ENCODE data around the gene MX1. TPM values are rescaled to one million over a fixed set of nuclear protein-coding genes. Genes with fewer than 3 reads are reported as not detected.

Gene MX1
- total and polyA plus RNA-seq, 2 of the 13 experiments (the other 11 are each of a cell fraction or from before 2014, with no cell fraction given) = 2.6 to 5.8 TPM

DNA sequence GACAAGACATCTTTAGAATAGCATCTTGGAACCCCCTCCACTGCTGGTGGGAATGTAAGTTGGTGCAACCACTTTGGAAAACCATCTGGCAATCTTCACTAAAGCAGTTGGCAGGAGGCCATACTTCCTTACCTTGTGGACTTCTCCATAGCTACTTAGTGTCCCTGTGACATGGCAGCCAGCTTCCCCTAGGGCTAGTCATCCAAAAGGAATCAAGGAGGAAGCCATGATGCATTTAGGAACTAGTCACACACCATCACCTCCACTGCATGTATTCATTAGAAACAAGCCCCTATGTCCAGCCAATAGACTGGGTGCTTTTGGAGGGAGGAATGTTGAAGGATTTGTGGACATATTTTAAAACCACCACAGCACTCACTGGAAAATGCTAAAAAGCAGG lies 44.3 kb upstream of the MX1 start (continued):
- TF ChIP-seq ZNF563 (CRISPR knock-in tag; IDR thresholded peaks at IDR 0.05) (no peak), HNF4A (CRISPR knock-in tag; IDR thresholded peaks at IDR 0.05) (no peak), PTBP1 (IDR thresholded peaks at IDR 0.05; ENCODE audit: low read depth, low read length, poor library complexity, severe bottlenecking) (no peak)

DNA sequence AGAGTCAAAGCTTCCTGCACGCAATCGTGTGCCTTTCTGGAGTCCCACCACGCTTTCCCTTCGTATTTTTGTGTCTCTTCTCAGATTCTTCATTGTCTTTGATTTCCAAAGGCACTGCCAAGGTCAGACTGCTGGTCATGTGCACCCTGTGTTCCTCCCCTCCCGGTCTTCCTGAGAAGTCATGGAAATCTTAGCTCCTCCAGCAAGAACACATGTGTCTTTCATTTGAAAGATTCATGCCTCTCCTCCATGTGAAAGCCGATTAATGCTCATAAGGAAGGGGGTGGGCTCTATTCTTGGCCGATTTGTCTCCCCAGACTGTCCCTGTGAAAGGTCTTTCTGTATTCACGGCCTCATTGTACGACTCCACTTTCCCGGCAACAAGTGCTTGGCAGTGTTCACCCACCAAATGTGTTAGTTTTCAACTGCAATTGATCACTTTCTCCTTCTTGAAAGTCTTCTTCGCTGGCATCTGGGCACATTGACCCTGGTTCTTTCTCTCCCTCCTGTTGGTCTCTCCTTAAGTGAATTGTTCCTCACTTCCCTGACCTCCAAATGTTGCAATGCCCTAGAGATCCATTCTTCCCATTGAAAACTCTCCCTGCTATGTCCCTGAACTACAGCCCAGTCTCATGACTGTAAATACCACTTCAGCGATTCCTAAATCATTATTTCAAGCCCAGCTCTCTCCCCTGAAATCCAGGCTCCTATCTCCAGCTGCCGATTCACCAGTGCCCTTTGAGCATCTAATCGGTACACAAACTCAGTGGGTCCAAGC lies 38.8 kb upstream of the MX1 start:
- Histone ChIP-seq H3K36me3 (replicated peaks in 1 of 2; ENCODE audit: control insufficient read depth in 1 of 2, insufficient read depth in 2 of 2, low read length in 2 of 2) (peaks cover 4 to 5% of the 10 kb centered on the region in 2 experiments; a peak in 2 of 5 replicates), H3K4me1 (ENCODE audit: insufficient read depth, low read length) (no peaks in the 10 kb centered on the region), H3K27me3 (ENCODE audit: control insufficient read depth in 1 of 2, insufficient read depth in 2 of 2, low read length in 2 of 2) (no peaks in the 10 kb centered on the region), H3K9me3 (ENCODE audit: low read length) (no peaks in the 10 kb centered on the region), H3K27ac (ENCODE audit: extremely low read length, insufficient read depth, low read length) (no peak overlapping the region), H4K20me1 (ENCODE audit: insufficient read depth, low read length) (no peaks in the 10 kb centered on the region), H3K9ac (ENCODE audit: insufficient read depth, low read depth, low read length) (no peak overlapping the region), H3K4me2 (ENCODE audit: low read depth, low read length) (no peak overlapping the region), H2AFZ (ENCODE audit: low read length) (no peak overlapping the region), H3K4me3 (replicated peaks in 1 of 3; ENCODE audit: insufficient read depth in 1 of 3, low read depth in 2 of 3, low read length in 3 of 3) (no peak overlapping the region), H3K79me2 (ENCODE audit: insufficient read depth, low read length) (no peaks in the 10 kb centered on the region)
- DNase-seq (ENCODE audit: low spot score) = no peak
- no peak for ATAC-seq
- in situ Hi-C loops (cut with HindIII; ENCODE audit: extremely low pct_ligation_motif_present, low pct_unique_long_range_greater_than_20kb) (no loop called here), intact Hi-C loops (cut with micrococcal nuclease; ENCODE audit: unreplicated experiment) (no loop called here)
- ChIA-PET POLR2A (no interaction called here), CTCF (ENCODE audit: low intra/inter-chr PET ratio, low total read pairs) (no interaction called here)
- no TSS peak for BruUV-seq (replicated peaks)
- WGBS (ENCODE audit: low lambda C conversion rate) = 93% methylated on average over 14 of the region's 14 CpGs
- FAIRE-seq = no peak
- TF ChIP-seq ZNF431 (CRISPR knock-in tag; IDR thresholded peaks at IDR 0.05; ENCODE audit: borderline replicate concordance, low read depth) (no peak), CC2D1A (CRISPR knock-in tag; IDR thresholded peaks at IDR 0.05) (no peak)

DNA sequence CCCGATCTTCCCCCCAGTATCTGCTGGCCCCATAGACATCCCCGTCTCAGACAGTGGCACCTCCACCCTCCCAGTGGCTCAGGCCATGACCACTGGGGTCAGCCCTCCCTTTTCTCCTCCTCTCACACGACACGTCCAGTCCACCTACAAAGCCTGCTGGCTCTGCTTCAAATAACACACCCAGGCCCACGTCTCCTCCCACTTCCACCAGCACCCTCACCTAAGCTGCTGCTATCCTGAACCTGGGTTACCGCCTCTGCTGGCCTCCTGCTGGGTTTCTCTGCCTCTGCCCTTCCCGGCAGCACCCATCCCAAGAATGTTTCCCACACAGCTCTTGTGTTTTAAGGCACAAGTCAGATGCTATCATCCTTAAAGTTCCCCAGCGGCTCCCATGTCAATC lies 38.2 kb upstream of the MX1 start:
- Histone ChIP-seq H3K27me3 (ENCODE audit: control insufficient read depth in 1 of 2, insufficient read depth in 2 of 2, low read length in 2 of 2) (no peaks in the 10 kb centered on the region), H3K4me1 (ENCODE audit: insufficient read depth, low read length) (no peaks in the 10 kb centered on the region), H3K9ac (ENCODE audit: insufficient read depth, low read depth, low read length) (no peak overlapping the region), H3K27ac (ENCODE audit: extremely low read length, insufficient read depth, low read length) (no peak overlapping the region), H3K9me3 (ENCODE audit: low read length) (no peaks in the 10 kb centered on the region), H3K36me3 (replicated peaks in 1 of 2; ENCODE audit: control insufficient read depth in 1 of 2, insufficient read depth in 2 of 2, low read length in 2 of 2) (peaks cover 4 to 5% of the 10 kb centered on the region in 2 experiments; a peak in 2 of 5 replicates), H3K4me2 (ENCODE audit: low read depth, low read length) (no peak overlapping the region), H4K20me1 (ENCODE audit: insufficient read depth, low read length) (no peaks in the 10 kb centered on the region), H3K4me3 (replicated peaks in 1 of 3; ENCODE audit: insufficient read depth in 1 of 3, low read depth in 2 of 3, low read length in 3 of 3) (no peak overlapping the region), H2AFZ (ENCODE audit: low read length) (no peak overlapping the region), H3K79me2 (ENCODE audit: insufficient read depth, low read length) (no peaks in the 10 kb centered on the region)
- intact Hi-C loops (cut with micrococcal nuclease; ENCODE audit: unreplicated experiment) (no loop called here), in situ Hi-C loops (cut with HindIII; ENCODE audit: extremely low pct_ligation_motif_present, low pct_unique_long_range_greater_than_20kb) (no loop called here)
- no peak for DNase-seq (ENCODE audit: low spot score)
- CTCF ChIA-PET (ENCODE audit: low intra/inter-chr PET ratio, low total read pairs) = no interaction called here
- no TSS peak for BruUV-seq (replicated peaks)
- WGBS (ENCODE audit: low lambda C conversion rate) = 91% methylated on average over 8 of the region's 8 CpGs
- ATAC-seq = no peak
- POLR2A ChIA-PET = no interaction called here
- FAIRE-seq = no peak
- TF ChIP-seq, protein P1, sequence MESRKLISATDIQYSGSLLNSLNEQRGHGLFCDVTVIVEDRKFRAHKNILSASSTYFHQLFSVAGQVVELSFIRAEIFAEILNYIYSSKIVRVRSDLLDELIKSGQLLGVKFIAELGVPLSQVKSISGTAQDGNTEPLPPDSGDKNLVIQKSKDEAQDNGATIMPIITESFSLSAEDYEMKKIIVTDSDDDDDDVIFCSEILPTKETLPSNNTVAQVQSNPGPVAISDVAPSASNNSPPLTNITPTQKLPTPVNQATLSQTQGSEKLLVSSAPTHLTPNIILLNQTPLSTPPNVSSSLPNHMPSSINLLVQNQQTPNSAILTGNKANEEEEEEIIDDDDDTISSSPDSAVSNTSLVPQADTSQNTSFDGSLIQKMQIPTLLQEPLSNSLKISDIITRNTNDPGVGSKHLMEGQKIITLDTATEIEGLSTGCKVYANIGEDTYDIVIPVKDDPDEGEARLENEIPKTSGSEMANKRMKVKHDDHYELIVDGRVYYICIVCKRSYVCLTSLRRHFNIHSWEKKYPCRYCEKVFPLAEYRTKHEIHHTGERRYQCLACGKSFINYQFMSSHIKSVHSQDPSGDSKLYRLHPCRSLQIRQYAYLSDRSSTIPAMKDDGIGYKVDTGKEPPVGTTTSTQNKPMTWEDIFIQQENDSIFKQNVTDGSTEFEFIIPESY (CRISPR knock-in tag; IDR thresholded peaks at IDR 0.05) = no peak
- TF ChIP-seq MTA3 (CRISPR knock-in tag; IDR thresholded peaks at IDR 0.05) = no peak
- no peak for TF ChIP-seq MIXL1 (CRISPR knock-in tag; IDR thresholded peaks at IDR 0.05)
- TF ChIP-seq, protein P2, sequence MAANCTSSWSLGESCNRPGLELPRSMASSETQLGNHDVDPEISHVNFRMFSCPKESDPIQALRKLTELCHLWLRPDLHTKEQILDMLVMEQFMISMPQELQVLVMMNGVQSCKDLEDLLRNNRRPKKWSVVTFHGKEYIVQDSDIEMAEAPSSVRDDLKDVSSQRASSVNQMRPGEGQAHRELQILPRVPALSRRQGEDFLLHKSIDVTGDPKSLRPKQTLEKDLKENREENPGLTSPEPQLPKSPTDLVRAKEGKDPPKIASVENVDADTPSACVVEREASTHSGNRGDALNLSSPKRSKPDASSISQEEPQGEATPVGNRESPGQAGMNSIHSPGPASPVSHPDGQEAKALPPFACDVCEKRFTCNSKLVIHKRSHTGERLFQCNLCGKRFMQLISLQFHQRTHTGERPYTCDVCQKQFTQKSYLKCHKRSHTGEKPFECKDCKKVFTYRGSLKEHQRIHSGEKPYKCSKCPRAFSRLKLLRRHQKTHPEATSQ (CRISPR knock-in tag; IDR thresholded peaks at IDR 0.05; ENCODE audit: borderline replicate concordance) = no peak
- TF ChIP-seq, protein P3, sequence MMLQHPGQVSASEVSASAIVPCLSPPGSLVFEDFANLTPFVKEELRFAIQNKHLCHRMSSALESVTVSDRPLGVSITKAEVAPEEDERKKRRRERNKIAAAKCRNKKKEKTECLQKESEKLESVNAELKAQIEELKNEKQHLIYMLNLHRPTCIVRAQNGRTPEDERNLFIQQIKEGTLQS (CRISPR knock-in tag; IDR thresholded peaks at IDR 0.05) = no peak
- TF ChIP-seq, protein P4, sequence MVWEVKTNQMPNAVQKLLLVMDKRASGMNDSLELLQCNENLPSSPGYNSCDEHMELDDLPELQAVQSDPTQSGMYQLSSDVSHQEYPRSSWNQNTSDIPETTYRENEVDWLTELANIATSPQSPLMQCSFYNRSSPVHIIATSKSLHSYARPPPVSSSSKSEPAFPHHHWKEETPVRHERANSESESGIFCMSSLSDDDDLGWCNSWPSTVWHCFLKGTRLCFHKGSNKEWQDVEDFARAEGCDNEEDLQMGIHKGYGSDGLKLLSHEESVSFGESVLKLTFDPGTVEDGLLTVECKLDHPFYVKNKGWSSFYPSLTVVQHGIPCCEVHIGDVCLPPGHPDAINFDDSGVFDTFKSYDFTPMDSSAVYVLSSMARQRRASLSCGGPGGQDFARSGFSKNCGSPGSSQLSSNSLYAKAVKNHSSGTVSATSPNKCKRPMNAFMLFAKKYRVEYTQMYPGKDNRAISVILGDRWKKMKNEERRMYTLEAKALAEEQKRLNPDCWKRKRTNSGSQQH (CRISPR knock-in tag; IDR thresholded peaks at IDR 0.05; ENCODE audit: low read depth) = no peak

Measured in HepG2 (cell line).